Measurements from ENCODE around the gene DYRK1A. TPM values are rescaled to one million over a fixed set of nuclear protein-coding genes. Genes with fewer than 3 reads are reported as not detected.

DYRK1A gene
- total RNA-seq, 2 experiments from 2014 or later: 58.4 to 65.1 TPM

- POLR2A ChIA-PET: interaction anchor here (0.9 to 1.3 kb wide), 3 partner anchors 27 to 53 kb away, joined by 3 read pairs; no protein-coding TSS in a partner anchor
- Histone ChIP-seq H3K9me2 (ENCODE audit: insufficient read depth, low read length) (no peaks in the 10 kb centered on the region), H3K27ac (ENCODE audit: low read depth, low read length, poor library complexity, severe bottlenecking) (no peak overlapping the region), H4K20me1 (ENCODE audit: insufficient read depth, low read length) (peaks cover 30% of the 10 kb centered on the region), H3K79me2 (ENCODE audit: insufficient read depth, low read depth, low read length) (peaks cover 90% of the 10 kb centered on the region), H3K4me1 (ENCODE audit: insufficient read depth, low read length, poor library complexity, severe bottlenecking) (no peaks in the 10 kb centered on the region), H3K4me2 (ENCODE audit: low read length) (no peak overlapping the region), H2AFZ (ENCODE audit: low read length) (no peak overlapping the region), H3K36me3 (ENCODE audit: insufficient read depth, low read length) (peaks cover 68% of the 10 kb centered on the region), H3K9me3 (ENCODE audit: low read length) (peaks cover 9% of the 10 kb centered on the region; the same call in 1 of the 2 replicates), H3K4me3 (ENCODE audit: low read depth, low read length, poor library complexity, severe bottlenecking) (no peak overlapping the region)
- no TSS peak for BruUV-seq (replicated peaks)
- intact Hi-C loops (cut with micrococcal nuclease; ENCODE audit: unreplicated experiment): no loop called here
- CTCF ChIA-PET (ENCODE audit: unreplicated experiment): no interaction called here
- DNase-seq (ENCODE audit: low spot score): no peak
- no peak for TF ChIP-seq EZH2phosphoT487 (IDR thresholded peaks at IDR 0.05; ENCODE audit: borderline replicate concordance, low read depth, low read length)
- no peak for TF ChIP-seq CTCF (conservative IDR thresholded peaks at IDR 0.05; ENCODE audit: low read length)
Measured at GRCh38 chr21:37422382-37422781, 55.8 kb downstream of the DYRK1A start.

- no peaks in the 10 kb centered on the region for H3K4me1 ChIP-seq (ENCODE audit: insufficient read depth, low read length, poor library complexity, severe bottlenecking)
- DNase-seq (ENCODE audit: low spot score): no peak
Measured at GRCh38 chr21:37423103-37423502, 56.5 kb downstream of the DYRK1A start.

More at GRCh38 chr21:37423103-37423502, 56.5 kb downstream of the DYRK1A start:
- intact Hi-C loops (cut with micrococcal nuclease; ENCODE audit: unreplicated experiment): no loop called here
- Histone ChIP-seq H3K4me3 (ENCODE audit: low read depth, low read length, poor library complexity, severe bottlenecking) (no peak overlapping the region), H4K20me1 (ENCODE audit: insufficient read depth, low read length) (peaks cover 25% of the 10 kb centered on the region), H3K27ac (ENCODE audit: low read depth, low read length, poor library complexity, severe bottlenecking) (no peak overlapping the region), H3K9me2 (ENCODE audit: insufficient read depth, low read length) (no peaks in the 10 kb centered on the region), H3K9me3 (ENCODE audit: low read length) (peaks cover 9% of the 10 kb centered on the region; the same call in 1 of the 2 replicates), H3K4me2 (ENCODE audit: low read length) (no peak overlapping the region), H3K36me3 (ENCODE audit: insufficient read depth, low read length) (peaks cover 75% of the 10 kb centered on the region), H3K79me2 (ENCODE audit: insufficient read depth, low read depth, low read length) (peaks cover 90% of the 10 kb centered on the region), H2AFZ (ENCODE audit: low read length) (no peak overlapping the region)
- BruUV-seq (replicated peaks): no TSS peak
- CTCF ChIA-PET (ENCODE audit: unreplicated experiment): no interaction called here
- POLR2A ChIA-PET: interaction anchor here (0.9 to 1.0 kb wide), 2 partner anchors 12 to 29 kb away, joined by 3 to 4 read pairs; no protein-coding TSS in a partner anchor
- TF ChIP-seq EZH2phosphoT487 (IDR thresholded peaks at IDR 0.05; ENCODE audit: borderline replicate concordance, low read depth, low read length) (no peak), CTCF (conservative IDR thresholded peaks at IDR 0.05; ENCODE audit: low read length) (no peak)
